Hematopoietic multipotent progenitor cell treated with erythropoietin and hydrocortisone succinate and interleukin-3 and kit ligand, for 8 days (in vitro differentiated cells): Measurements from ENCODE around the gene RNF4.

Experiments used
- DNase-seq: peaks from one replicate; pipeline ENCODE4 v3.0.0-alpha.2; 2015

RNF4 gene

DNA sequence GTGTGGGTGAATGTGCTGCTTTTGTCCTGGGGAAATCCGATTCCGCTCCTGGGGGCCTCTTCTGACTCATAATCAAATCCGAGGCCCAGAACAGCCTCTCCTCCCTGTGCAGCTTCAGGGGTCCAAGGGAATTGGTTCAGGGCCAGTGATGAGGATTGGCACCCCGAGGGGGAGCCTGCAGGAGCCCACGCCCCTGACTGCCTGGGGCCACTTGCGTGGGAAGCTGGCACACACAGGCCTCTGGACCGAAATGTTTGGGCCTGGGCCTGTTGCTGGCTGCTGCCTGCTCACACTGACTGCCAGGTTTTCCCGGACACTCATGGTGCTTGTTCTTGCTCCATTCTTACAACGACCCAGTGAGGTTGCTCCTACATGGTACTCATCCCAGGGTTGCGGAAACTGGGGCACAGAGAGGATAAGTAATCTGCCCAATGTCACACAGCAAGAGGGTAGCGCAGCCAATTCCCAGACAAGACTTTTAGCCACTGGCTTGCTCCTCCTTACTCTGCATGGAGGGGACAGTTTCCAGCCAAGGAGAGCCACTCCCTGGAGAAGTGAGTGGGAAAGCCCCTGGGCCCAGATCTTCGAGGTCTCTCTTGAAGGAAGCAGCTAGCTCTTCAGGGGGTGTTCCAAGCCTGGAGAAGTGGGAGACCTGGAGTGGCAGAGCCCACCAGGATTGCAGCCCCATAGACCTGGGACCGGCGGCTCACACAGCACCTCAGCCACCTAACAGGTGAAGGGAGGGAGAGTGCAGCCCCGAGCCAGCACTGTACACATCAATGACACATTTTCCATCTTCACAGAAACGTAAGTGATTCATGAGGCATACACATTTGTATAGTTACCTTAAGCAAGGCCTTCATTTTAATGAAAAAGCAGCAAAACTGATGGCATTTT lies 29.8 kb upstream of the RNF4 start:
- no peak for DNase-seq

DNA sequence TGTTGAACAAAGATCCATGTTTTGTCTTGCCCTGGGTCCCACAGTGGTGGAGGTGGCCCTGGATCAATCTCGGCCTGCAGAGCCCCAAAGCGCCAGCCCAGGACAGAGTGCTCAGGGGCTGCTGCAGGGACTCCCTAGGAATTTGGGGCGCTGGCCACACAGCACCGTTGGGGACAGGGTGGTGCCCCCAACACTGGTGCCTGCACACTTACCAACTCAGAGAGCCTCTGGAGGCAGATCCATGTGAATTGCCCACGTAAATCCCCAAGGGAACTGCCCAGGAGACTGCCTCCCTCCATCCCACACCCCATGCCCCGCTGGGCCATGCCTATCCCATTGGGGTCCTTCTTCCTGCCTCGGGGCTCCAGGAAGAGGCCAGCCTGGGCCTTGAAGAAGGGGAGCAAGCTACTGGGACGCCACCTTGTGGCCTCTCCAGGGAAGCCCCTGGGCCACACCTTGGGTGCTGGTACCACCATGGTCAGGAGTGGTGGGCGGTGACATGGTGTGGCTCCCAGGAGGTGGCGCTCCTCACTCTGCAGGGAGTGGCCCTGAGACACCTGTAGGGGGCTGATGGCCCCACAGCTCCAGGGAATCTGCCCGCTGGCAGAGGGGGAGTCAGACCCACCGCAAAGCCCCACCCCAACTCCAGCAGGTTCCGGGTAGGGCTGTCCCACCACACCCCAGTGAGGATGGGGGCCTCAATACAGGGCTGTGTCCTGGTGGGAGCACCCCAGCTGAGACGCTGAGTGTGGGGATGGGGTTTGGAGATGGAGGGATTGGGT lies 27.3 kb upstream of the RNF4 start:
- DNase-seq, result peak; percentile 83

DNA sequence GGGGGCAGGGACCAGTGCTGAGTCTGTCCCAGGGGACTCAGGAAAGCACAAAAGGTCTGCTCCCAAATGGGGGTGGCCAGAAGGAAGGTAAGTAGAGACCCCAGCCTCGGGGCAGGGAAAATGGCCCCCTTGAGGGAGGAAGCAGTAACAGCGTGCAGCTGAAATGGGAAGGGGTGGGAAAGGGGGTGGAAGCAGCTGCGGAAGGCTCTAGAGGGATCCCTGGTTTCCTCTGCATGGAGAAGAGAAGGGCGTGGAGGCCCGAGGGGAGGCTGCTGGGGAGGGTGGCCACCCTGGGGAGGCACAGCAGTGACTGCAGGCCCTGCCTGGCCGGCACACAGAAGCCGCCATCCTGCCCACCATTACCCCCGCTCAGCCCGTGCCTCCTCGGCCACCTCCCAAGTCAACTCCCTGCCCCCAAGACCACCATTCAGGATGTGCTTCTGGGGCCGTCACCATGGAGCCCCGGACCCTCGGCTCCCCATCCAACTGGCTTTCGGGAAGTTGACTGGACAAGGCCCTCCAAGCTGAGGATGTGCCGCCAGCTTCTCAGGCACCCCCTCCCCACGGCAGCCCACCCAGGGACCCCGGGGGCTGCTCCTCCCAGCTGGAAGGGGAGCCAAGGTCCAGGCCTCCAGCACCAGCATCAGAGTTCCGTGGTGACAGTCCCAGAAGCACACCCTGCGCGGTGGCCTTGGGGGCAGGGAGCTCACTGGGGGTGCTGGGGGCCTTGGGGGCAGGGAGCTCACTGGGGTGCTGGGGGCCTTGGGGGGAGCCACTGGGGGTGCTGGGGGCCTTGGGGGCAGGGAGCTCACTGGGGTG lies 26.5 kb upstream of the RNF4 start:
- DNase-seq, result no peak

DNA sequence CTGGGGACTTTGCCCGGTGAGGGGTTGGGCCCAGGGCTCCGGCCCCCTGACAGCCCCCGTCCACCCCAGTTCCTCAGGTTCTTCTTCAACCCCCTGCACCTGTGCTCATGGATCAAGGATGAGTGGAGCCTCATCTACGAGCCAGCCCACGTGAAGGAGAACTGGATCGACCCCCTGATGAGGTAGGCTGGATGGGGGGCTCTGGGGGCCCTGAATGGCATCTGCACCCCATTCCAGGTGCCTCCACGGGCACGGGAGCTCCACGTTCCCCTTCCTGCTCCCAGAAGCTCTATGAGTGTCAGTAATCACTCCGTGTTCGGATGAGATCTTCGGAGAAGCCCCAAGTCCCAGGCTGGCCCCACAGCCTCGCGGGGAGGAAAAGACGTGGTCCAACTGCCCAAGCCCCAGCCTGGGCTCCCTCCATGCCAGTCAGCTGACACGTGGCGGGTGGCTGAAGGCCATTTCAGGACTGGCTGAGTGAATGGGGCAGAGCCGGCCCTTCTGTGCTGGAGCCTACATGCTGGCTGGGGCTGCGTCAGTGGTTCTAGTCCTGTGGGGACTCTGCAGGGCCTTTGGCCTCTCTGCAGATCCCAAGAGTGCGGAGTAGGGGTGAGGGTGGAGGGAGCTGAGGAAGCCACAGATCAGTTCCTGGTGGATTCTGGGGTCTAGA lies 25.7 kb upstream of the RNF4 start:
- no peak for DNase-seq

DNA sequence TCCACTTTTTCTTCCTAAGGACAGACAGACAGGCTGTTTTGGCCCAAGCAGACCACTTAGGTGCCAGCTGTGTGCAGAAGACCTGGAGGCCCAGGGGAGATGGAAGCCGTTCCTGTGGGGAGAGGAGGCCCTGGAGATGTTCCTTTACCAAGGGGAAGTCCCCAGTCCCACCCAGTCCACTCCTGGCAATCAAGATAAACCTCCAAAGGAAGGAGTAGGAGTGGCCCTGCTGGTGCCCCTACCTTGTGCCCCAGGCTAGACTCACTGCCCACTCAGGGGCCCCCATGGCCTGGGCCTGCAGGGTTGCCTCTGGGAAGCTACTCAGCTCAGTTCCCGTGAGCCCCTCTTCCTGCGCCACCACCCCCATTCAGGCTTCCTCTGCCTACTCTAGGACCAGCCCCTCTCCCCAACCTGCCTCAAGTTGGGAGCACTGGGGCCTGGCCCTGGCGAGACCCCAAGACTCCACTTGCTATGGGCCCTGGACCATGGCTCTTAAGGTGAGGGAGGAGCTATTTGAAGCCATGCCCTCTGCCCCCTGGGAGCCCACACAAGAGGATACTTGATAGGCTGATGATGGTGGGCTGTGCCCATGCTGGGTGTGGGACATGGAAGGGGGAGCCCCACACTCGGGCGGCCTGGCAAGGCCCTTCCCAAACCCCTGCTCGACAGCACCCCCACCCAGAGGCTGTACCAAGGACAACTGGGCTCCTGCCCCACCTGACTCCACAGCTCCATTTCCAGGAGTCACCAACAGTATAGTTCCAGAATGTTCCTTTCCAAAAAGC lies 24.8 kb upstream of the RNF4 start:
- peak; percentile 23 for DNase-seq

DNA sequence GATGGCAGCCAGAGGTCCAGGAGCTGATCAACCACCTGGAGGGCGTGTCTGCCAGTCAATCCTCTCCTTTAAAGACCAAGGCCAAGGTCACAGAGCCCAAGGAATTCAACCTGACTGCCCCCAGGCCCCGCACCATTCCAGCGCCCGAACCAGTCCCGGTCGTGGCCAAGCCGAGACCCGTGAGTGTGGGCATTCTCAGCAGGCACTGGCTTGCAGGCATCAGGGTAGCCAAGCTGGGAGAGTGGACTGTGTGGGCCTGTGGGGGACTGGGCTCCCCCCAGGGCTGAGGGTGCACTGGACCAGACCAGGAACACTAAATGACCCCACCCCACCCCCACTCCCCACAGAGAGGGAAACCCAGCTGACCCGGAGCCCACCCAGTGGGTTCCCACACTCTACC lies 23.8 kb upstream of the RNF4 start:
- DNase-seq, result no peak

DNA sequence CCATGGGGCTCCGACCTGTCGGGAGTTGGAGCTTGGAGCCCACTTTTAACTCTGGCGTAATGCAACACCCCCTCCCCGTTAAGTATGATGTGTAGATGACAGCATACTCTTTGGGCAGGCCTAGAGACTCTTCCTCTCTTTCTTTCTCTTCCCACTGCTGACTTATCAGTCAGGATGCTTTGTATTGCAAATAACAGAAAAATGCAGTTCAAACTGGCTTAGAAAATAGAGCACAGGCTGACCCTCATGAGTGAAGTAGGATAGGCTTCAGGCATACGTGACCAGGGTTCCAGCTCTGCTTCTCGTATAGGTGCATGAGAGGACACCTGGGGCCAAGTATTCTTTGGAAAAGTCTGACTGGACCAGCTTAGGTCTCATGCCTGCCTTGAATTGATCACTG lies 23.3 kb upstream of the RNF4 start:
- no peak for DNase-seq

DNA sequence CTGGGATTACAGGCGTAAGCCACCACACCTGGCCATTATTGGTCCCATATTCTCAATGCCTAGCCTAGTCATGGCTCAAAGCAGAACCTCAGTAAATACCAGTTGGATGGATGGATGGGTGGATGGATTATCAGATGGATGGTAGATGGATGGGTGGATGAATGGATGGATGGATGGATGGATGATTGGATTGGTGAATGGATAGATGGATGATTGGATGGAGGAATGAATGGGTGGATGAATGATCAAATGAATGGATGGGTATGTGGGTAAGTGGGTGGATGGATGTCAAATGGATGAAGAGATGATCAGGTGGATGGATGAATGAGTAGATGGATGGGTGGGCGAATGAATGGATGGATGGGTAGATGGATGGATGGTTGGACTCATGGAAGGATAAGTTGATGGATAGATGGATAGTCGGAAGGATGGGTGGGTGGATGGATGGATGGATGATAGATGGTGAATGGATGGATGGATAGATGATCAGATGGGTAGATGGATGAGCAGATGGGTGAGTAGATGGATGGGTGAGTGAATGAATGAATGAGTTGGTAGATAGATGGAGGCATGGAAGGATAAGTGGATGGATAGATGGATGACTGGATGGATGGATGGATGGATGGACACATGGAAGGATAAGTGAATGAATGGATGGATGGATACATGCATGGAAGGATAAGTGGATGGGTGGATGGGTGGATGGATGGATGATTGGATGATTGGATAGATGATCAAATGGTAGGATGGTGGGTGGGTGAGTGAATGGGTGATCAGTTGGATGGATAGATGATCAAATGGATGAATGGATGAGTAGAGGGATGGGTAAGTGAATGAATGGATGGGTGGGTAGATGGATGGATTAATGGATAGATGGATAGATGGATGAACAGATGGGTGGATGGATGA lies 22.0 kb upstream of the RNF4 start:
- no peak for DNase-seq

DNA sequence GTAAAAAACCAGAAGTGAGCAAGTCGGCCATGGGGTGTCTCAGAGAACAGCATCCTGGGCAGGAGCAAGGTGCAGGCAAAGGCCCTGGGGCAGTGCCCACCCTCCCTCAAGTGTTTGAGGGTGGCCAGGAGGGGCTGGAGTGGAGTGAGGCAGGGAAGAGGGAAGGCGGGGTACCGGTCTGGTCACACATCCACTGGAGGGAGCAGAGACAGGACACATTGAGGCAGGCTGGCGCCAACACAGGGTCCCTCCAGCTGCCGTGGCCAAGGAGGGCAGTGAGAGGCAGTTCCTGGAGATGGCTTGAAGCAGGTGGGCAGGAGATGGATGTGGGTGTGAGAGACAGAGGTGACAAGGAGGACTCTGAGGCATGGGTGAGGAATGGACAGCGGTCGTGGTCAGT lies 20.3 kb upstream of the RNF4 start:
- DNase-seq, result no peak

DNA sequence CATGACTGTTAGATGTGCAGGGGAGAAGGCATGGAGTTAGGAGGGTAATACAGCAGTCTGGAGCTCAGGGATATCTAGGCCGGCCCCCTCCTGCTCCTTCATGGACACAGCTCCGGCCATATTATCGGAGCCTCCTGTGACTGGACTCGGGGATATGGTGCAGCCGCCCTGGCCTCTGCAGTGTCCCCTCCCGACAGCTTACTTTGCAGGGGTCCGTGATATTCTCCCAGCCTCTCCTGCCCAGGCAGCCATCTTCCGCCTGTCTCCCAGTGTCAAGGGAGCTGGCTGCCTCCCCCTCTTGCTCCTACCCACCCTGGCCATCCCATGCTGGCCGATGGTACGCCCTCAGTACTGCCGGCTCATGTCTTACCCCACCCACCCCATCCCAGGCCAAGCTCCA lies 19.9 kb upstream of the RNF4 start:
- DNase-seq, result no peak

DNA sequence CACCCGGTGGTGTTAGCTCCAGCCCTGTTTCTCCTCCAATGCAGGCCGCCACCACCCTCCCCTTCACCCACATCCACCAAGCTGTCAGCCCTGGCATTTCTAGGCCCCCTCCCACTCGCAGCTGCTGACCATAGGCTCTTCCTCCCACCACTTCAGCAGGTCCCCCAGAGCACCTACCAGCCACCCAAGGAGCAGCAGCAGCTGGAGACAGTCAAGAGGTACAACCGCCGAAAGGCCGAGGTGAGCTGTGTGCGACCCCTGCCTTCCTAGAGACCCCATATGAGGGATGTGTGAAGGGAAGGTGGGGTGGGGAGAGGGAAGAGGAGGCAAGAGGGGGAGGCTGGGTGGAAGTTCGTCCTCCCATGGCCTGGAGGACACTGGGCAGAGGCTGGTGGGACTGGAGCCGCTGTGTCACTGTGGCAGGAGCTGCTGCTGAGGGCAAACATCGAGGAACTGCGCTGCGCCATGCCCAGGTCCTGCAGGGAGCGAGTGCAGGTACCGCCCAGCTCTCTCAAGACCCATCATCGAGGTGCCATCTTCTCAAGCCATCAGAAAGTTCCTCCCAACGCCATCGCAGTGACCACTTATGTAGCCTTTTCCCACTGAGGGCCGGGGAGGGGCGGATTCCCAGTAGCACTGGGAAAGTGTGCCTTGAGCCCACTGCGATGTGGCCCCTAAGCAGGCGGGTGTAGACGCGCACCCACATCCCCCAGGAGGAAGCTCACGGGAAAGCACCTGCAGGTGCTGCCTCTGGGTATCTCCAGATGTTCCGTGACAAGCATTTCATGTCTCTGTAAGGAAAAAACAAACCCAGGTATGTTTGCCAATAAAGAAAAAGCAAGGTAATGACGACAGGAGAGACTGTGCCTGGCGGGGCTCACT lies 19.2 kb upstream of the RNF4 start:
- no peak for DNase-seq

DNA sequence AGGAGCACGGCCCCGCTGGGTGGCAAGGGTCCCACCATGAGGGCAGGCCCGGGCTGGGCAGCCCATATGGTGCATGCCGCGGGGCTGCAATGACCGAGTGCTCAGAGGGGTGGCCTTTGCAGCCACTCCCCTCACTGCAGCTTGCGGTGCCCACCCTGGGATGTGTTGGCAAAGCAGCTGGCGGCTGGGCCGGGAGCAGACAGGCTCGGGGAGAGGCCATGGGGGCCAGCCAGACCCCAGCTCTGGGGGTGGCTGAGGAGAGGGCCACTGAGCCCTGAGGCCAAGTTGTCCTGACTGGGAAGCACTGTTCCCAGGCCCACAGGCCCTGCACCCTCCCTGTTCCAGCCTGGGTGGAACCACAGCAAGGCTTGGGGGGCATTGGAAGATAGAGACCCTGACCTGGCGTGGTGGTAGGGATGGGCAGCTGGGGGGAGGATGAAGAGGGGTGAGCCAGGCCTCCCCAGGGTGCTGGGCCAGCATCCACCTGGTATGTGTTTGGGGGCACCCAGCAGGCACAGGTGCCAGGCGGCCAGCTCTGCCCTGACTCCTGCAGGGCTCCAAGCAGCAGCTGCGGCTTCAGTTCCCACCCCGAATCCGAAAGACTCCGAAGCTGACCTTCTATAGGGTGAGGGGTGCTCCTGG lies 18.4 kb upstream of the RNF4 start:
- no peak for DNase-seq

DNA sequence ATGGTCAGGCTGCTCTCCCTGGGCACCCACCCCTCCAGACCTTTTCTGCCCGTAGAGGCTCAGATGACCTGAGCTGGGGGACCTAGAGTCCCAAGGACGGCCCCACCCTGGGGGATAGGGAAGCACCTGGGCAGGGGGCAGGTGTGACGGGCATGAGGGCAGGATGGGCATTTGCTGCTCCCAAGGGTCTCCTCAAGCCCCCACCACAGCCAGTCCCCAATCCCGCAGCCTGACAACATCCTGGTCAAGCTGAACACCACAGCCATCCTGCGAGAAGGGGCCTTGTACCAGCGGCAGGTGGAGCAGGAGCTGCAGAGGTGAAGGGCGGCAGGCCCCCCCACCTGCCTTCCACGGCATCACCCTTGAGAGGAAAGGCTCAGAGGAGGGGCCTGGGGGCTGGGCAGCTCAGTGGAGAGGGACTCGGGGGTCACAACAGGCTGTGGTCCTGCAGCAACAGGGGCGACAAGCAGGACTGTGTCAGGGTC lies 17.8 kb upstream of the RNF4 start:
- no peak for DNase-seq

DNA sequence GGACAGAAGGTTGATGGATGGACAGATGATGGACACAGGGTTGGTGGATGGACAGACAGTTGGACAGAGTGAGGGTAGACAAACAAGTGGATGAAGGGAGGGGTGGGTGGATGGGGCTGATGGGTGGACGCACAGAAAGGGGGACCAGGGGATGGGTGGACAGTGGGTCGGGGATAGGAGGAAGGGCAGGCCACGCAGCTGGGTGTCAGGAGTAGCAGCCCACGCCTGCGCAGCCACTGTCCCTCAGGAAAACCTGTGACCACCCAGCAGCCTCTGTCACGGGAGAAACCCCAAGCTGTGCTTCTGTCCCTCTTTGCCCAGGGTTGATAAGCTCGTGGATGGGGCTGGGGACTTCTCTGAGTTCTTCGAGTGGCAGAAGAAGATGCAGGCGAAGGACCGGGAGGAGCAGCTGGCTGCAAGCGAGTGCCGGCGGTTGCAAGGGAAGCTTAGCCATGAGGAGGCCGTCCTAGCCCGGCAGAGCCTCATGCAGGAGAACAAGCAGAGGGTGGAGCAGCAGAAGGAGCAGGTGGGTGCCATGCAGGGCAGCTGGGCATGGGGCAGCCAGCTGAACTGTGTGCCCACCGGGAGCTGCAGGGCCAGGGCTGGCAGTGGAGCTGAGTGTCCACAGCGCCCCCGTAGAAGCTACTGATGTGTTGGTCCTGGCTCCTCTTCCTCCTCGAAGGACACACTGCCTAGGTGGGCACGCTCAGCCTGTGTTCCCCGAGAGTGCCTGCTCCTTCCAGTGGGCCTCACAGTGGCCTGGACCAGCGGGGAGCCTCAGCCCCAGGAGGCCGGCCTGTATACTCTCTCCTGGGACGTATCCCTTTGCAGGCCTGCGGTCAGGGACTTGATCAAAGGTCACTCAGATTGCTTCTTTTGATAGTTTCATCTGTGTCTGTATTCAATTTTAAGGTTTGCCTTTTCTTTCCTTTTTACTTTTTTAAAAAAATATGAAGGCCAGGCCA lies 16.8 kb upstream of the RNF4 start:
- DNase-seq, result no peak

DNA sequence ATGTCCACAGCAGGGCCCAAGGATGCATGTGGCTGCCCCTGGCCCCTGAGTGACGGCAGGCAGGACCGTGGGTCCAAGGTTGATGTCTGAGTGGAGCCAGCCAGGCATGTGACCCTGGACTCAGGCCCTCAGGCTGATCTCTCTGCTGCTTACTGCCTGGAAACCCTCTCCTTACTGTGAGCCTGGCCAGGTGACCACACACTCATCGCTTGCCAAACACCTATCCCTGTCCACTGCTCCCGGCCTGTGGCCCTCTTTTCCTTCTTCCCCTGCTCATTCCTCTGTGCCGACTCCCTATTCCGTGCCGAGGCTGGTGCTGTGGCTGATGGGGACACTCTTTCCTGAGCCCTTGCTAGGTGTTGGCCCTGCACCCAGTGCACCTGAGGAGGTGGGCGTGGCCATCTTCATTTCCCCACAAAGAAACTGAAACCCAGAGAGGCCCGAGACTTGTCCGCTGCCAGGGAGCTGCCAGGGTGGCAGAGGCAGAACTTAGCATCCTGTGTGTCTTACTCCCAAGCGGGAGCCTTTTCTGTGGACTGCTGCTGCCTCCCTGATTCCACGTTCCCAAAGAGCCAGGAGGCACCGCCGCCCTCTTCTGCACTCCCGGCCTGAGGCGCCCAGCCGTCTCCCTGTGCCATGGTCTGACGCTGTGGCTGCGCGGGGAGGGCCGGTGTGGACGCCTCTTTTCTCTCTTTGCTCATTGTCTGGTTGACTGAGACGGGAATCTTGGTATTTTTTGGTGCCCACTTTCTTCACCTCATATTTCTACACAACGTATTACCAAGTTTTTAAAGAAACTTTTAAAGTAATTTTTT lies 11.2 kb upstream of the RNF4 start:
- no peak for DNase-seq

DNA sequence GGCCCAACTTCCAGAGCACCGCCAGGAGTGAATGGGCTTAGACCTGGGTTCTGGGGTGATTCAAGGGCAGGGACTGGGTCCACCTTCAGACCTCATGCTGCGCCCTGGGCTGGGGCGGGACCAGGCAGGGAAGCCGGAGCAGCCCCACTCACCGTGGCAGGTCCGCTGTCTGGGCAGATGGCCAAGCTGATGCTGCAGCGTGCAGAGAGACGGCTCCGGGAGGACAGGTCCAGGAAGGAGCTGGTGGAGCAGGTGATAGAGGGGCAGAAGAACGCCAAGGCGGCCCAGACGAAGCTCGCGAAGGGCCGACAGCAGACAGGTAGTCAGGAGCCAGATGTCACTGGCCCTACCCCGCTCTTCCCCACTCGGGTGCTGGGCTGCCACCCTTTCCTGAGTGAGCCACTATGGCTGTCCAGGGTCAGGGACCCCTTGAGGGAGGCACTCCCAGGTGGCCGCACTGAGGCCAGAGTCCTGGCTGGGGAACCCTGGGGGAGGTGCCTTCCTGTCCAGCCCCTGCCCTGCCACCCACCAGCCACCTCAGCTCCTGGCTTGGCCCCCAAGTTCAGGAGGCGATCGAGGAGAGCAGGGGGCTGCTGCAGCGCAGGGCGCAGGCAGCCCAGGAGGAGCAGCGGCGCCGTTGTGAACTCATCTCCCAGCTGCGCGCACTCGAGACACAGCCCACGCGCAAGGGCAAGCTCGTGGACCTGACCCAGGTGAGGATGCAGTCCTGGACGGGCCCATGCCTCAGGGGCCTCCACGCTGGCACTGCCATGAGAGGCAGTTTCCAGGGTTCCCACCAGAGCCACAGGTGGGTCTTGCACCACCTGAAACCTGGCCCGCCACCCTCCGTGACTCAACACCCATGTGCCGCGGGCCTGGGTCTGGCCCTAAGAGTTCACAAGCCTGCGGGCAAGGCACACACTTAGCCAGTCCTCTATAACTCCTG lies 10.1 kb upstream of the RNF4 start:
- DNase-seq, result no peak
